CD4-positive, alpha-beta T cell treated with Interleukin-17A for 1 hour (primary cell): ENCODE data around the gene FBXO39.
"Not testable (repeated sequence)": the region's sequence is repeated elsewhere in the genome, so short reads cannot be mapped to it uniquely, and the experiment has no call there.

Source experiments
- DNase-seq: peaks from one replicate; pipeline ENCODE4 v3.0.0-alpha.2; 2020

FBXO39 gene

GRCh38 chr17:6793748-6794493 lies 17.9 kb downstream of the FBXO39 start:
- no peak for DNase-seq

DNA sequence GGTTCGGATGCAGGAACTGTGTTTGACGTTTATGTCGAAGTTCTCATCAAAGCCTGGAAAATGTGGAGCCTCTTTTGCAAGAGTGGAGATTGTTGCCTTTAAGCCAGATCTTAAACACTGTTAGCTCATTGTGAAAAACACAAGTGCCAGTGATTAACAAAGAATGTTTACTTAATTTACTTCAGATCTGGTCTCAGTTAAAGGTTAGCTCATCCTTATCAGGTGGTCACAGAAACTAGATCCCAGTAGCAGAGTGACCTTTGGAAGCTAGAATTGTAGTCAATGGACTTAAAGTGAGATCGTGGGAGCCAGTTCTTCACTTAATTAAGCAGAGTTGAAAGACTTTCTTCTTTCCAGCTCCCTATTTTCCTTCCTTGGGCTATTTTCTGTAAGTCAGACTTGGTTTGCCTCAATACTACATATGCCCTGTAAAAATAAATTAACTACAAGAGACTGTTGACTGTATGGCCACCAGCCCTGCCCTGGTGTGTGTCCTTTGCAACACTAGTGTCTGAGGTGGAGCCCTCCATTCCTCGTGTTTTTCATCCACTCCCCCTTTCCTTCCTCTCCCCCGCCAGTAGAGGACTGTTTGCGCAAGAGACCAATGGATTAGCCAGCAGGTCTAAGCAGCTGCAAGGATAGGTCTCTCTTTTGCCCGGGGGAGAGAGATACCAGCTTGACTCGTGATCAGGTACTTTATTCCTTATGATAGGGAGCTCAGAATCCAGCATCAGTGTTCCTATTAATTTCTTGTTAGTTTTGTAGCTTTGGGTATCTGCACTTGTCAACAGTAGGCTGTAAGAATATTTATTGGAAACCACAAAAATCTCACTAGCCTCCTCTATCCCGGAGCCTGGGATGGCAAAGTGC lies 20.2 kb downstream of the FBXO39 start:
- DNase-seq: no peak

DNA sequence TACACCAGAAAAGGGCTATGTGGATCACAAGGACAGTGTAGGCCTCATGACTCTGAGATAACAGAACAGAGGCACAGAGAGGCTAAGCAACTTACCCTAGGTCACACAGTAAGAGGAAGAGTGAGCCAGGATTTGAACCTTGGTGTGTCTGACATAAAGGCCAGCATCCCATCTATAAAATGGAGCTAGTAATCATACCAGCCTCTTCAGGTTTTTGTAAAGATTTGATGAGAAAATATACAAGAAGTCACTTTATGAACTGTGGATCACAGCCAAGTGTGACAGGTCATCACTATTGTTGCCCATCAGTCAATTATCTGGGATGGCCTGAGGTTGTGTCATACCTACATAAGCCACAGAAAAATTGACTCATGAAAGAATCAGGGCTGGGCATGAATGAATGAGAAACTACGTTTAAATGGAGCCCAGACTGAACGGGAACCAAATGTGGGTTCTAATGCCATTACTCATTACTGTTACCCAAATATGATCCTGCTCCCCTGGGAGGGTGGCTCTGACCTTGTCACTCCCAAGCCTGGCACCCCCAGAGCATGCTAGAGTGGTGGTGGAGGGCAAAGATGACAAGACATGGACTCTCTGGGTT lies 21.0 kb downstream of the FBXO39 start:
- no peak for DNase-seq

DNA sequence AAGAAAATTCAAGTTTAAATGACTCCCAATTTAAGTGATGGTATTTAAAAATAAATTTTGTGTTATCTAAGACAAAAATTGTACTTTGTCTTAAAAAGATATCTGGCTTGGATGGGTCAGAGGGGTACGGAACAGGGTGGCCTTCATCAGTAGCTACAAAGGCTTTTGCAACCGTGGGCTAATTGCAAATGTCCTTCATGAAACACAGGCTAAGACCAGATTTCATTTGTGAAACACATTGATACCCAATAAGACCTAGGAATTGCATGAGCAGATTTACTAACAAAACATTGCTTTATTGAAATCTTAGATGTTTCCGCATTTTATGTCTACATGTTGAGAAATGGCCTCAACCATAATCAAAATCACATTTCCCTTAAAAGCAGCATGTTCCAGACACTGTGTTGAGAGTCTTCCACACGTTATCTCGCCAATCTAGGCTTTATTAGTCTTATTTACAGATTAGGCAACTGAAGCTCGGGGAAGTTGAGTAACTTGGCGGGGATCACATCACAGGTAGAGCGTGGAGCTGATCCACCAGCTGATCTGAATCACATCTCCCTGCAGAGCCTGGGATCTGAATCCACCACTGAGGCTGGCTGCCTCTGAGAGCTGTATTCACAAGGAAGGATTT lies 21.8 kb downstream of the FBXO39 start:
- no peak for DNase-seq

- no peak for DNase-seq
Observed at GRCh38 chr17:6799738-6800137, 23.7 kb downstream of the FBXO39 start.

- DNase-seq: no peak
Observed at GRCh38 chr17:6800422-6801027, 24.5 kb downstream of the FBXO39 start.

GRCh38 chr17:6811510-6811909 lies 35.5 kb downstream of the FBXO39 start:
- no peak for DNase-seq

- DNase-seq: no peak
Observed at GRCh38 chr17:6812295-6812694, 36.3 kb downstream of the FBXO39 start.

DNA sequence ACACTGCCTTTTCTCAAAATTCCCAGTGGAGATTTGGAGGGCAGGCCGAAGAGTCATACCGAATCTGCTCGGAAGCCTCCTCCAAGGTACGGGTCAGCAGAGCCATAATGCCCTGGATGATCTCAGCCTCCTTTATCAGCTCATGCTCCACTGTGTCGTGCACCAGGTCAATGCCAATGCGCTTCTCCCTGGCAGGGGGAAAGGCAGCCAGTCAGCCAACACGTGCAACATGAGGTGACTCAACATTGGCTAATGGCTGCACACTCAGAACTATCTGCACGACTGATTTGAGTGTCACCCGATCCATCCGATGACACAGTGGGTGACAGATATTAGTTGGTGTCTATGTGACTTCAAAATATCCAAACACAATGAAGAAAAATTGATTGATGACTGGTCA lies 39.8 kb downstream of the FBXO39 start:
- no peak for DNase-seq

GRCh38 chr17:6816368-6816767 lies 40.4 kb downstream of the FBXO39 start:
- DNase-seq: not testable (repeated sequence)

DNA sequence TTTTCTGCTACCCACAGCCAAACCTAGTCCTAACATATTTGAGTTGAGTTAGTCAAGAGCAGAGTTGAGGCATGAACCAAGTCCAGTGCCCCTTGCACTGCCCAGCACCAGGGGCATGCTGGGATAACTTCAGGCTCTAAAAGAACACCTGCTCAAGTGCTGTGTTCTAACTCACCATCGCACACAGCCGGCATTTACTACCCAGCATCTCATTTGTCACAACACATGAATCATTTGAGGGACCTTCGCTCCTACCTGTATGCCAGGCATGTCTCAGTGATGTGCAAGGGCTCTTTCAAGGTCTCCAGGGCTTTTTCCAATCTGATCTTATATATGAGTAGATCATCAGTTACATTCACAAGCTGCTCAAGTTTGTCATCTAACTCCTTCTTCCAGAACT lies 42.9 kb downstream of the FBXO39 start:
- DNase-seq: no peak

- DNase-seq: no peak
Observed at GRCh38 chr17:6823011-6823442, 47.0 kb downstream of the FBXO39 start.

GRCh38 chr17:6830383-6830986 lies 54.5 kb downstream of the FBXO39 start:
- DNase-seq: no peak

DNA sequence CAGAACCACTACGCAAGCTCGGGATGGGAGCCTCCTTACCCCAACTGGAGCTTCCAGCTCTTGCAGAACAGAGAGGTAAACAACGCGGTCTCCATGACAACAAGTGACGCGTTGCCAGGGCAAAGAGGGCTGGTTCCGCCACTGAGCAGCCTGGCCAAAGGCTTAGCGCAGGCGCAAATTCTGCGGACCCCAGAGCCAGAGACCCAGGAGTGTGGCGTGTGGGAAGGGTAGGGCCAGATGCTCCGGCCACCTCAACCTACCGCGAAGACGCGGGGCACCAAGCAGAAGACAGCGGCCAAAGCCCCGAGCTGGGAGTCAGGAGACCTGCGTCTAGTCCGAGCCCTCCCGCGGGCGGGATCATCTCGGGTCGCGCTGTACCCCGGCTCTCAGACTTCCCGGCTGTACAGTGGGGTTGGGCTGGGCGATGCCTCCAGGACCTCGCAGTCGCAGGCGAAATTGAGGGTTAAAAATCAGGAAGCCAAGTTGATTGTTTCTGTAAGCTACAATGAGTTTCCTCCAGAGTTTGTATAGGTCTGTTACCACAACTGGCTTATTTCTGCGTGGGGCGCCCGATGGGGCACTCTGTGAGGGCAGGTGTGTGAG lies 55.7 kb downstream of the FBXO39 start, which contains the start of gene TEKT1:
Gene TEKT1, minus strand, starts transcription at position 69 of the 603 bp plus-strand sequence. CDS start 1,353 bp downstream, outside the sequence.
- peak; percentile 83 for DNase-seq
